A549 treated with CORT108297 at 1 μM for 4 hours (cell line): ENCODE results near the gene ATP1A4. TPM values are rescaled to one million over a fixed set of nuclear protein-coding genes. Genes with fewer than 3 reads are reported as not detected.

ENCODE experiments used
- total RNA-seq: library from RNA; stranded (reverse); fragments of 200-300 nt; extraction: Qiagen RNA extraction; gene quantifications from 5 replicates; pipeline ENCODE4 v1.2.3, GENCODE V29; 2022

ATP1A4 gene
- not detected in 5 replicates for total RNA-seq

DNA sequence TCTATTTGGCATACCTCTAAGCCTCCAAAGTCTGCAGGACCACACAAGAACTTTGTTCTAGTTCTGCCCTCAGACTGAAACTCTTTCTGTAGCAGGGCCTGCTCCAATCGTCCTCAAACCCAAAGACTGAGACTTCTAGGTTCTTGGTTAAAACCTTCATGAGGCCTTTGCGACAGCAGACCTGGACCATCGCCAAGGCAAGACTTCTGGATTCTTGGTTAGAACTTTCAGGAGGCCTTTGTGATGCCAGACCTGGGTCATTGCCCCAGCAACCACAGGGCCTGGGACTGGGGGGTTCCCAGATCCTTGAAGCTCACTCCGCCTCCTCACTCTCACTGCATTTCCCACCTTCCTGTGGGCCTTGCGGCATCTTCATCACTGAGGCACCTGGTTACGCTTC lies at the start of gene ATP1A4:
TSS of gene ATP1A4 (plus strand) at position 301 of the 400 bp plus-strand sequence. CDS start 438 bp downstream, outside the sequence.

GRCh38 chr1:160115545-160116282 lies 35.7 kb upstream of the ATP1A4 start, which contains the start of gene ATP1A2:
ATP1A2 (plus strand) TSS chr1:160115759; CDS start chr1:160115862, 103 bp downstream.

DNA sequence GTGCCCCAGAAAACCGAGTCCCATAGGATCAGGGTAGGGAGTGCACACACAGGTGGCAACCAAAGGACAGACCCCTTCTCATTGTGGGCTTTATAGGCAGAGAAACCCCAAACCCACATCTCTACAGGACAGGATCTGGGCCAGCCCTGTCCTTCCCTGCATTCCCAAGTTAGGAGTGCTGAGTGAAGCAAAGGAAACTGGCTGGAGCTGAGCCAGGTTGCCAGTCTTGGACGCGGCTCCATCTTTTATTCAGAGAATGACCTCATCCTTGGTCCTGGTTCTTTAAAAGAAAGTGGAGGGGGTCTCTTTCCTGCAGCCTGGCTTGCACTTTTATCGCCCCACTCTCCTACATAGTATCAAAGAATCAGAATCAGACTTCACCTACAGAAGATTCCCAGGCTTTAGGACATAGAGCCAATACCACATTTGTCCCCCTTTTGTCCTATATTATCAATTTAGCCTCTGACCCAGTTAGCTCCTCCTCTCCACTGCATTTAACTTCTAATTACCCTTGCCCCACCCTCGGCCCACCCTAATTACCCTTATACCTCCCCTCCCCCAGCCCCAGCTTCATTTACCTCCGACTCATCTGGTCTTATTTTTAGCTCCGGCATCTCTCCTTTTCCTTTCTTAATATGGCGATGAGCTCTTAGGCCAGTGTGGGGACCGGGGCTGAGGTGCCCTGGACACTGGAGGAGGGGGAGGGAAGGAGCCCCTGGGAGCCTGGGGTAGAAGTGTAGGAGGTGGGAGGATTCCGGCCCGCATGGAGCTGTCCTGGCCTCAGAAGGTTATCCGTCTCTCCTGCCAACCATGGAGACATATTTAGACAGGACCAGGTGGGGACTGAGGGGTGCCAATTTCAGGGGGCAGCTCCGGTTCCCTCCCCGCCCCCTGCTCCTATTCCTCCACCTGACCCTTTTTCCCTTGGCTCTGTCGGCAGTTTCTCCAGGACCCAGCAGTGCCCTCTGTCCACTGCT lies 38.5 kb downstream of the ATP1A4 start, which contains the start of gene CASQ1:
TSS of gene CASQ1 (plus strand) at position 927 of the 977 bp plus-strand sequence. CDS start 177 bp downstream, outside the sequence.

DNA sequence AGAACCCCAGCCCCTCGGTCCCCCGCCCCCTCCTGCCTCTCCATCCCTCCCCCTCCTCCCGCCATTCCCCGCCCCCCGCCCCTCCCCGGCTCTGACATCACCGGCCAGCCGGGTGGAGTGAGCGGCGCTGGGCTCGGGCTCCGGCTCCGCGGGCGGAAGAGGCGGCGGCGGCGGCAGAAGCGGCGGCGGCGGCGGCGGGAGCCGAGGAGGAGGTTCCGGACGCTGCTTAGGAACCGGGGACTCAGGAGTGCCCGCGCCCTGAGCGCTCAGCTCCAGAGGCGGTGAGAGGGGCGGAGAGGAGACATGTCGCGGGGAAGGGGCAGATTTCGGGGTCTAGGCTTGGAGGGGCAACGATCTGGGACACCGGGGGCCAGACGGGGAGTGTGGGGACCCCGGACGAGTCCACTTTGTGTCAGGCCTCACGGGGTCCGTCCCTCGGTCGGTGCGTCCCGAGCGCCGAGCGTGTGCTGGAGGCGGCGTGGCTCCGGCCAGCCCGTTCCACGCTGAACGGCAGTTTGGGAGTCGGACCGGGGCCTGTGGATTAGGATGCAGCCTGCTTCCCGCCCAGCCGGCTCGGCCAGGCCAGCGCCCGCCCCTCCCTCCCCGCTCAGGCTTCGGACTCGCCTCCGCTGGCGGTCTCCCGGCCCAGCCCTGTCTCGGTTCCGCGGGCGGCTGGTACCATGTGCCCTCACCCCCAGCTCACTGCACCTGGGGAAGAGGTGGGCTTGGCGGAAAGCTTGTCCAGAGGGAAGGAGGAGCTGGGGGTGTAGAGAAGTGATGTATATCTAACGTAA lies 54.0 kb downstream of the ATP1A4 start, which contains the start of gene PEA15:
TSS of gene PEA15 (plus strand) at position 143 of the 794 bp plus-strand sequence. CDS start 6,161 bp downstream, outside the sequence.

Other genes starting within 250 kb of the ATP1A4 start
- gene TAGLN2, start 226.1 kb upstream of the ATP1A4 start, total RNA-seq = 1,030 to 1,080 TPM (median 1,063 TPM) in 5 replicates
- 0.17 to 0.29 TPM (median 0.22 TPM) in 5 replicates for gene IGSF9, start 206.0 kb upstream of the ATP1A4 start, total RNA-seq
- gene SLAMF9, start 197.4 kb upstream of the ATP1A4 start, total RNA-seq = 0.13 to 0.83 TPM (median 0.40 TPM) in 5 replicates
- 4.1 to 4.6 TPM (median 4.4 TPM) in 5 replicates for gene PIGM, start 119.6 kb upstream of the ATP1A4 start, total RNA-seq
- gene KCNJ10, start 81.4 kb upstream of the ATP1A4 start, total RNA-seq = 0.09 TPM in 1 of 5 replicates, not detected in the others
- 0.02 TPM in 1 of 5 replicates, not detected in the others for gene KCNJ9, start 70.1 kb upstream of the ATP1A4 start, total RNA-seq
- 6.0 to 10.1 TPM (median 10.0 TPM) in 5 replicates for gene IGSF8, start 53.0 kb upstream of the ATP1A4 start, total RNA-seq
- gene ATP1A2, start 35.8 kb upstream of the ATP1A4 start, total RNA-seq = 0.03 to 0.20 TPM (median 0.07 TPM) in 4 of 5 replicates, not detected in the other
- gene CASQ1, start 39.0 kb downstream of the ATP1A4 start, total RNA-seq = not detected in 5 replicates
- gene PEA15, start 53.8 kb downstream of the ATP1A4 start, total RNA-seq = 180 to 213 TPM (median 195 TPM) in 5 replicates
- 44.4 to 56.1 TPM (median 53.8 TPM) in 5 replicates for gene DCAF8, start 110.9 kb downstream of the ATP1A4 start, total RNA-seq
- 20.8 to 27.6 TPM (median 23.3 TPM) in 5 replicates for gene PEX19, start 133.5 kb downstream of the ATP1A4 start, total RNA-seq
- 79.1 to 100 TPM (median 84.0 TPM) in 5 replicates for gene COPA, start 191.6 kb downstream of the ATP1A4 start, total RNA-seq
- gene NCSTN, start 191.8 kb downstream of the ATP1A4 start, total RNA-seq = 40.9 to 48.5 TPM (median 47.4 TPM) in 5 replicates
- gene NHLH1, start 215.5 kb downstream of the ATP1A4 start, total RNA-seq = 0.23 to 0.74 TPM (median 0.37 TPM) in 5 replicates
- gene VANGL2, start 249.0 kb downstream of the ATP1A4 start, total RNA-seq = 0.69 to 1.0 TPM (median 0.93 TPM) in 5 replicates